ENCODE measurements around the gene COL28A1.

The COL28A1 gene

DNA sequence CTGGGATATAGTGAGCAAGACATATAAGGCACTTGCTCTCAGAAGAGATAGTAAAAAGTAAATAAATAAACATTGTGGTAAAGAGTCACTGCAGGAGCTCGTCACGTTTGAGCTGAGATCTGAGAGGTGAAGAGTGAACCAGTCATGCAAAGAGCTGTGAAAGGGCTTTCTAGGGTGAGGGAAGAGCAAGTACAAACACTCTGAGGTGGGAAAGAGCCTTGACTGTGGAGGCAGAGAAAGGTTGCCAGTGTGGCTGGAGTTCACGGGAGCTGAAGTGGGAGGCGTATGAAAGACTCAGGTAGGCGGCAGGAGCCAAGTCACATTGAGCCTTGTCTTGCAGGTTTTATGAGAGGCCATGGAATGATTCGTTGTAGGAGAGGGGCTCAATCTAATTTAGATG is 212.3 kb downstream of the COL28A1 start:
- DNase-seq (ENCODE audit: low read depth) = no peak
- no peak overlapping the region for H3K4me3 ChIP-seq (ENCODE audit: low read length)
- TF ChIP-seq, protein P1, sequence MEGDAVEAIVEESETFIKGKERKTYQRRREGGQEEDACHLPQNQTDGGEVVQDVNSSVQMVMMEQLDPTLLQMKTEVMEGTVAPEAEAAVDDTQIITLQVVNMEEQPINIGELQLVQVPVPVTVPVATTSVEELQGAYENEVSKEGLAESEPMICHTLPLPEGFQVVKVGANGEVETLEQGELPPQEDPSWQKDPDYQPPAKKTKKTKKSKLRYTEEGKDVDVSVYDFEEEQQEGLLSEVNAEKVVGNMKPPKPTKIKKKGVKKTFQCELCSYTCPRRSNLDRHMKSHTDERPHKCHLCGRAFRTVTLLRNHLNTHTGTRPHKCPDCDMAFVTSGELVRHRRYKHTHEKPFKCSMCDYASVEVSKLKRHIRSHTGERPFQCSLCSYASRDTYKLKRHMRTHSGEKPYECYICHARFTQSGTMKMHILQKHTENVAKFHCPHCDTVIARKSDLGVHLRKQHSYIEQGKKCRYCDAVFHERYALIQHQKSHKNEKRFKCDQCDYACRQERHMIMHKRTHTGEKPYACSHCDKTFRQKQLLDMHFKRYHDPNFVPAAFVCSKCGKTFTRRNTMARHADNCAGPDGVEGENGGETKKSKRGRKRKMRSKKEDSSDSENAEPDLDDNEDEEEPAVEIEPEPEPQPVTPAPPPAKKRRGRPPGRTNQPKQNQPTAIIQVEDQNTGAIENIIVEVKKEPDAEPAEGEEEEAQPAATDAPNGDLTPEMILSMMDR (conservative IDR thresholded peaks at IDR 0.05; ENCODE audit: low read length) = no peak

DNA sequence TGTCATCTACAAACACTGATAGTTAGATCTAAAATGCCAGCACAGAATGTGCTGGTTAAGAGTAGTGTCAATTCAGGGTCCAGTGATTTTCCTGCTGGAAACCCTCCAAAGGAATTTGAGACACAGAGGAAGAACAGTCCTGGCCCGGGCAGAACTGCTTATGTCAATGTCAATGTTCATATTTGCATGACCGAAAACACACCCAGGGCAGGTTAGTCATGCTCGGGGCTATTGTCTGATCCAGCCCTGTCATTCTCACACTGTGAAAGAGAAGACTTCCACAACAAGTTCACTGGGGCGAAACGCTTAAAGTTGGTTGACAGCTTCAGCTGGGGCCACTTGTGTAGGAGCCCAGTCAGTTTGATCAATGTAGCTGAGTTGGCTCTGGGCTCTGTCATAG is 214.0 kb downstream of the COL28A1 start:
- DNase-seq (ENCODE audit: low read depth) = no peak
- no peak overlapping the region for H3K4me3 ChIP-seq (ENCODE audit: low read length)
- TF ChIP-seq, protein P1 (conservative IDR thresholded peaks at IDR 0.05; ENCODE audit: low read length) = no peak

DNA sequence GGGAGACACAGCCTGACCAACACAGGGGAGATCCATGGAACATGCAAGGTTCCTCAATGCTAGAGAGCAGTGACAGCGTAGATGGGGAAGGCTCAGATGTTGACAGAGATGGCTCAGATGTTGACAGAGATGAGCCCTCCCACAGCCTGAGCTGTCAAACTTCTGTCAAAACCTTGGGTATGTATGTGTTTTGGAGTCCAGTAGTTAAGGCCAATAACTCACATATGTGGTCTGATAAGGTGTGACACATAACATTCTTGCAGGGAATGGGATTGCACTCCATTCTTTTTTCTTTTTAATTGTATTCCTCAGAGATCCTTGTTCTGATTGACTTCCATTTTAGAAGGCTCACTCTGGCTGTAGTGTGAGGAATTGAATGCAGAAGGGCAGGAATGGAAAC is 217.1 kb downstream of the COL28A1 start:
- no peak for DNase-seq (ENCODE audit: low read depth)
- H3K4me3 ChIP-seq (ENCODE audit: low read length) = no peak overlapping the region
- TF ChIP-seq, protein P1 (conservative IDR thresholded peaks at IDR 0.05; ENCODE audit: low read length) = no peak

DNA sequence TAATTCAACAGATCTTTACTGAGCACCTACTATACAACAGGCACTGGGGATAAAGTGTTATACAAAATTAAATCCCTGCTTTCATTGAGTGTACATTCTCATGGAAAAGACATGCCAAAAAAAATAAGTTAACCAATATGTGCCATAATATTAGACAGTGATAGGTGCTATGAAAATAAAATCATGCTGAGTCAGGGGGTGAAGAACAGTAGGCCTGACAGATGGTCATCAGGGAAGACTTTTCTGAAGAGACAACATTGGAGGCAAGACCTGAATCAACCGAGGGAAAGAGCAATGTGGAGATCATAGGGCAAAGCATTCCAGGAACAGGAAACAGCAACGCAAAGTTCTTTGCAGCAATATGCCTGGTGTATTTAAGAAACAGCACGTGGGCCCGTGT is 217.8 kb downstream of the COL28A1 start:
- TF ChIP-seq, protein P1 (conservative IDR thresholded peaks at IDR 0.05; ENCODE audit: low read length) = no peak
- no peak for DNase-seq (ENCODE audit: low read depth)
- H3K4me3 ChIP-seq (ENCODE audit: low read length) = no peak overlapping the region

DNA sequence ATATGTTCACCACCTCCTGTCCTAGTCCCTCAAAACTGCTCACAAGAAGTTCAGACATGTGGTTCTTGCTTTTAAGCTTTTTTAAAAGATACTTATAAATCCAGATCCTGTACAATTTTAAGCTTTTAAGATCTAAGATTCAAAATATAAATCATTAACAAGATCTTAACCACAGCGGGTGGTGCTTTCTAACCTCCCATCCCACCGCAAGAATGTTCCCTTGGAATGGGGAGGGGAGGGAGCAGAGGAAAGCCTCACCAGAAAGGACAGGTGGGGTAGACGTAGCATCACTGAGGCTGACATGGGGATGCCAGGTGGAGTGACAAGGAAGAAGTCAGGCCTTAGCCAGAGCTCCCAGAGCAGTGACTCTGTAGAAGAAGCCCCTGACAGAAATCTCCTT is 219.8 kb downstream of the COL28A1 start:
- TF ChIP-seq, protein P1 (conservative IDR thresholded peaks at IDR 0.05; ENCODE audit: low read length) = no peak
- no peak for DNase-seq (ENCODE audit: low read depth)

DNA sequence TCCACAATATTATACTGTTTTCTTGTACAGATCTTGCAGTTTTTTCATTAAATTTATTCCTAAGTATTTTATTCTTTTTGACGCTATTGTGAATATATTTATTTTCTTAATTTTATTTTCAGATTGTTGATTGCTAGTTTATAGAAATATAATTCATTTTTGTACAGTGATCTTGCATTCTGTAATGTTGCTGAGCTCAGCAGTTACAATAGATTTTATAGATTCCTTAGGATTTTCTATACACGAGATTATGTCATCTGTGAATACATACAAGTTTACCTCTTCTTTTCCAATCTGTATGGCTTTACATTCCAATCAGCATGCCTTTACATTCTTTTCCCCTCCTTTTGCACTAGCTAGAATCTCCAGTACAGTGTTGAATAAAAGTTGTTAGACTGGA is 223.3 kb downstream of the COL28A1 start:
- no peak for DNase-seq (ENCODE audit: low read depth)
- H3K4me3 ChIP-seq (ENCODE audit: low read length) = no peak overlapping the region
- TF ChIP-seq, protein P1 (conservative IDR thresholded peaks at IDR 0.05; ENCODE audit: low read length) = no peak

More for the DNA sequence above, 219.8 kb downstream of the COL28A1 start:
- no peak overlapping the region for H3K4me3 ChIP-seq (ENCODE audit: low read length)

DNA sequence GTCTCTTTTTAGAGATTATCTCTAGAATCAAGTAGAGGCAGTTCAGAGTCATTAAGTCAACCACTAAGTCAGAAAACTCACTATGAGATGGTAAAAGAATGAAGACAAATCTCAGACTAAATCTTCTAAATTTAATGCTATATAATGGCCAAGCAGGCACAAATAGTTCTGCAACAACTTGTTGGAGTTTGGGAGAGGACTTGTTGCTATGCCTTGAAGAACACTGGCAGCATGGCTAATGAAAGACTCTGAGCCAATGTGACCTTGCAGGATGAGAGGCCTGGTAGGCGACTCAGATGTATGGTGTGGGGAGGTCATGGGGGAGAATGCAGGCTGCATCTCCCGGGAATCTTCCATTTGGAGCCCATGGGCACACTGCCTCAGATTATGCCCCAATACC is 224.7 kb downstream of the COL28A1 start:
- DNase-seq (ENCODE audit: low read depth) = no peak
- TF ChIP-seq, protein P1 (conservative IDR thresholded peaks at IDR 0.05; ENCODE audit: low read length) = no peak
- no peak overlapping the region for H3K4me3 ChIP-seq (ENCODE audit: low read length)

All from AG10803 (cell line).